Fibroblast of pulmonary artery (primary cell): Measurements from ENCODE around the gene THAP8.

ENCODE experiments used
- DNase-seq: peaks from one replicate; pipeline ENCODE4 v3.0.0-alpha.2; 2010; ENCODE audit warnings: low read depth
- H3K4me3 ChIP-seq: replicated peaks from 2 replicates; pipeline ENCODE4 v1.5.1; 2011; ENCODE audit warnings: low read depth, mild to moderate bottlenecking, control low read depth, low read length, moderate library complexity
- TF ChIP-seq, protein P1 (sequence below): IDR thresholded peaks from 2 replicates; pipeline ENCODE4 v1.5.1; 2011; ENCODE audit warnings: mild to moderate bottlenecking, control low read depth, low read length, inconsistent platforms; ENCODE audit errors: missing control alignments

Gene THAP8

DNA sequence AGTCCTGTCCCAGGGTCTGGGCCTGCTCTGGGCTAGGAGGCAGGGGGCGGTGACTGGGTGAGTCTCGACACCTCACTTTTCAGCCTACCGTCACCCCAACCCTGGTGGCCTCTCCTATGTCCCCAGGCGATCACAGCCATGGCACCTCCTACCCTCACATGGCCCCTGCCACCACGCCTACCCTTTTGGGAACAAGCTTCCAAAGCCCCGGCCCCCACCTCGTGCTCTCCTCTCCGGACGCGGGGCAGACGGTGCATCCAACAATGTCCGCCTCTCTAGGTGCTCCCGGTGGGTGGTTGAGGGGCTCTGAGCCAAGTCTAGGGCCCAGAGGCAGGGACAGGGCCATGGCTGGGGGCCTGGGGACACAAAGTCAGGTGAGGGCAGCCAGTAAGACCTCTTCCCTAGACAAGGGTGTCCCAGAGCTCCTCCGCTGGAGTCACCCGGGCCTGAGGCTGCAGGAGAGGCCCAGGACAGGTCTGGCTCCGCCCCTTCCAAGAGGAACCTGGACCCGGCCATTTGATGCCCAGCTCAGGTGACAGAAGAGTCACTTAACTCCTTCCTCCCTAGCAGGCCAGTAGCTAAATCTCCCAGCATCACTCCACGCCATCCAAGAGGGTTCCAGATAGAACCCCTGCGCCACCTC lies 45.6 kb downstream of the THAP8 start, which contains the start of gene SYNE4:
Gene SYNE4, minus strand, starts transcription at position 478 of the 643 bp plus-strand sequence. Its CDS starts 132 bp downstream, at position 346.
- TF ChIP-seq, protein P1, sequence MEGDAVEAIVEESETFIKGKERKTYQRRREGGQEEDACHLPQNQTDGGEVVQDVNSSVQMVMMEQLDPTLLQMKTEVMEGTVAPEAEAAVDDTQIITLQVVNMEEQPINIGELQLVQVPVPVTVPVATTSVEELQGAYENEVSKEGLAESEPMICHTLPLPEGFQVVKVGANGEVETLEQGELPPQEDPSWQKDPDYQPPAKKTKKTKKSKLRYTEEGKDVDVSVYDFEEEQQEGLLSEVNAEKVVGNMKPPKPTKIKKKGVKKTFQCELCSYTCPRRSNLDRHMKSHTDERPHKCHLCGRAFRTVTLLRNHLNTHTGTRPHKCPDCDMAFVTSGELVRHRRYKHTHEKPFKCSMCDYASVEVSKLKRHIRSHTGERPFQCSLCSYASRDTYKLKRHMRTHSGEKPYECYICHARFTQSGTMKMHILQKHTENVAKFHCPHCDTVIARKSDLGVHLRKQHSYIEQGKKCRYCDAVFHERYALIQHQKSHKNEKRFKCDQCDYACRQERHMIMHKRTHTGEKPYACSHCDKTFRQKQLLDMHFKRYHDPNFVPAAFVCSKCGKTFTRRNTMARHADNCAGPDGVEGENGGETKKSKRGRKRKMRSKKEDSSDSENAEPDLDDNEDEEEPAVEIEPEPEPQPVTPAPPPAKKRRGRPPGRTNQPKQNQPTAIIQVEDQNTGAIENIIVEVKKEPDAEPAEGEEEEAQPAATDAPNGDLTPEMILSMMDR = no peak
- DNase-seq = no peak
- peak within 1 kb of the TSS; percentile 47 for H3K4me3 ChIP-seq

DNA sequence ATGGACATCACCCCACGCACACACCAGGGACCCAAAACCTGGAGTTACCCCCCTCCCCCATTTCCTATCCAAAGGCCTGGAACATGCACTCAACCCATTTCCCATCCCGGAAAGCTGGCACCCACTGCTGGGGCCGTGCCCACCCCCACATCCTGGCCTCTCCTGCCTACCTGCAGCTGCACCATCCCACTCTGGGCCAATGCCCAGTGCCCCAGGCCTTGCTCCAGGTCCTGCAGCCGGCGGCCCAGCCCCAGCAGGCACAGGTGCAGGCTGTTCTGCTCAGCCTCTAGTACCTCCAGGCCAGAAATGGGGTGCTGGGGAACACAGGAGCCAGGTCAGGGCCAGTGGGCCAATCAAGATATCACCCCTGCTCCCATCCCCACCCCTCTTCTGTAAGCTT lies 47.1 kb downstream of the THAP8 start:
- TF ChIP-seq, protein P1 = no peak
- no peak for DNase-seq
- no peak overlapping the region for H3K4me3 ChIP-seq

DNA sequence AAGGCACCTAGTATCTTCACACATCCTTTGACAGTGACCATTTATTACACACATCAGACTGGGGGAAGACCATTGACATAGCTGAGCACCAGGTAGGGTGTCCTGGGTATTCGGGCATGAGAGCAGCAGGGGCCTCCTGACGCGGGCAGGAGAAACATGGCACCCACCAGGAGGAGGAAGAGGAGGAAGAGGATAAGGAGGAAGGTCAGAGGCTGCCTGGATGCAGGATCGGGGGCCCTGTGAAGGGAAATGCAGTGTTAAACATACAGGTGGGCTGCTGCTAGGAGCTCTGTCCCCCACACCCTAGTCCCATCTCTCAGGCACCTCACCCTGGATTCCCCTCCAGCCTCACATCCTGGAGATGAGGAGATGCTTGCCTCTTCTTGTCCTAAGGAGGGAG lies 50.8 kb downstream of the THAP8 start:
- TF ChIP-seq, protein P1 = no peak
- no peak for DNase-seq
- no peak overlapping the region for H3K4me3 ChIP-seq

DNA sequence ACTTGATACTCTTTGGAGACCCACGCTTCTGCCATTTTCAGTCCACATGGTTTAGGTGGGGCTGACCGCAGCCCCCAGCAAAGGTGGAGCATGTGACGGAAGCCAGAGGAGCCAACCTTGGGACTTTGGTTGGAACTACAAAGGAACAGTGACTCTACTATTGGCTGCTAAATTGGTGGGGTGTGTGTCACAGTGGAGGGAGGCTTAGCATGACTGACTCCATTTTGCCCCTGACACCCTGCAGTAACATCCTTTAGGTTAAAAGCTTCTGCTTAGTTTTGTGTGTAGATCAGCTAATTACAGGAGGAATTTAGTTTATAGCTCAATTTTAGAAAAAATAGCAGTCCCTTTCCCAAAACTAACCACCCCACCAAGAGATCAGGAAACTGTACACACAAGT lies 52.5 kb downstream of the THAP8 start:
- no peak overlapping the region for H3K4me3 ChIP-seq
- TF ChIP-seq, protein P1 = no peak
- no peak for DNase-seq

DNA sequence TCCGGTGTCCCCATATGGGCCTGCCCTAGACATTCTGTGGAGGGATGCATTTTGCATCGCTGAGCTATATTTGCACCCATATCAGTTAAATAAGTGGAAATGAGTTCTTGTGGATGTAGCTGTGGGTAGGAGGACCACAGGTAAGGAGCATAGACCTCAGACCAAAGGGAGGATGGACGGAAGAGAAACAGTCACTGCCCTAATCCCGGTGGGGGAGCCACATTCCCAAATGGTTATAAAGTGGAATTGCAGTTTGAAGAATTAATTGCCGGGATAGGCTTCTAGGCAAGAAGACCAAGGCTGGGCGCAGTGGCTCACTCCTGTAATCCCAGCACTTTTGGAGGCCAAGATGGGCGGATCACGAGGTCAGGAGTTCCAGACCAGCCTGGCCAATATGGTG lies 57.3 kb downstream of the THAP8 start:
- TF ChIP-seq, protein P1 = no peak
- no peak overlapping the region for H3K4me3 ChIP-seq

DNA sequence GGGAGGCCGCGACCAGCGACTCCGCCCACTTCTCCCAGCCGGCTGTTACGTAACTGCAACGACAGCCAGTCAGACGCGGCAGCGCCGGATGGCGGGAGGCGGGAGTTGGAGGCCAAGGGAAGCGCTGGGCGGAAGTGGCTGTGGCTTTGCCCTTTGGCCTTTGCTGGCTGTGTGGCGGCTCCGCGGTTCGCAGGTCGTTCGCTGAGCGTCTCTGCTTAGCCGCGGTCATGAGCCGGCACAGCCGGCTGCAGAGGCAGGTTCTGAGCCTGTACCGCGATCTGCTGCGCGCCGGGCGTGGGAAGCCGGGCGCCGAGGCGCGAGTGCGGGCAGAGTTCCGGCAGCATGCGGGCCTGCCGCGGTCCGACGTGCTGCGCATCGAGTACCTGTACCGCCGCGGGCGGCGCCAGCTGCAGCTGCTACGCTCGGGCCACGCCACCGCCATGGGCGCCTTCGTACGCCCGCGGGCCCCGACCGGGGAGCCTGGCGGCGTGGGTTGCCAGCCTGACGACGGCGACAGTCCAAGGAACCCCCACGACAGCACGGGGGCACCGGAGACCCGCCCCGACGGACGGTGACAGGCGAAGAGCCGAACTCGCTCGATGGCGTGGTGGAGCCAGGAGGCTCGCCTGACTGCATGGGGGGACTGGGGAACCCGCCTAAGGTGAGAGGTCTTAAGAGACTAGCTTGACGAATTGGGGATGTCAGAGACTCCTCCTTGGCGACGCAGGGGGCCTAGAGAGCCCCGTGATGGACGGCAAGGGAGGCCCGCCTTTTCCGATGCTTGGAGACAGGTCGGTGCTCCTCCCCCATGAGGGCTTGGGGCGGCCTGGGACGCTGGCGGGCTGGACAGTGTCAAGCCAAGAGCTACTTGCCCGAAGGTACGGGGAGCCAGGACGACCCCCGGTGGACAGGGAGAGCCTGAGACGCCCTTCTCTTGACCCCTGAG lies 58.8 kb downstream of the THAP8 start, which contains the start of gene SDHAF1:
Gene SDHAF1, plus strand, starts transcription at position 141 of the 946 bp plus-strand sequence. Its CDS starts 87 bp downstream, at position 228.
- H3K4me3 ChIP-seq = peak within 1 kb of the TSS; percentile 71
- TF ChIP-seq, protein P1 = no peak
- DNase-seq = peak; percentile 93

More for the DNA sequence above, 57.3 kb downstream of the THAP8 start:
- no peak for DNase-seq
